ENCODE results near the gene CHST11. TPM values are rescaled to one million over a fixed set of nuclear protein-coding genes. Genes with fewer than 3 reads are reported as not detected.

CHST11 gene
- polyA plus RNA-seq, 1 donor (not counting 4 experiments of a cell fraction or from before 2014, with no cell fraction given), result 11.9 TPM

- H2AFZ ChIP-seq (ENCODE audit: control insufficient read depth, low read length), result no peak overlapping the region
- H3K27ac ChIP-seq (ENCODE audit: control insufficient read depth, insufficient read depth, low read length), result no peak overlapping the region
- no peak for DNase-seq (ENCODE audit: low read depth, low spot score)
- H3K36me3 ChIP-seq (ENCODE audit: control insufficient read depth in 2 of 2, extremely low read depth in 1 of 2, insufficient read depth in 2 of 2, low read length in 2 of 2), result no peaks in the 10 kb centered on the region
- FAIRE-seq, result no peak
- no peak for TF ChIP-seq EZH2 (IDR thresholded peaks at IDR 0.05; ENCODE audit: low read length)
- TF ChIP-seq CTCF (optimal IDR thresholded peaks at IDR 0.05 in 1 of 3, IDR thresholded peaks at IDR 0.05 in 1 of 3, conservative IDR thresholded peaks at IDR 0.05 in 1 of 3; ENCODE audit: extremely low read depth in 1 of 3, insufficient read depth in 2 of 3, low read length in 3 of 3), result no peak
- no peaks in the 10 kb centered on the region for H3K9me1 ChIP-seq (ENCODE audit: control insufficient read depth, extremely low read depth, insufficient read depth, low read length)
- H3K9ac ChIP-seq (ENCODE audit: control insufficient read depth, extremely low read depth, insufficient read depth, low read length), result no peak overlapping the region
- no peaks in the 10 kb centered on the region for H3K9me3 ChIP-seq (ENCODE audit: control insufficient read depth, low read depth, low read length)
- dilution Hi-C loops (cut with MboI; ENCODE audit: extremely low pct_ligation_motif_present, low sequenced_read_pairs), result no loop called here
- no peaks in the 10 kb centered on the region for H4K20me1 ChIP-seq (ENCODE audit: control insufficient read depth, extremely low read depth, insufficient read depth, low read length)
- H3K4me2 ChIP-seq (ENCODE audit: control insufficient read depth, extremely low read depth, insufficient read depth, low read depth, low read length), result no peak overlapping the region
- H3K4me3 ChIP-seq (ENCODE audit: control insufficient read depth in 2 of 3, extremely low read depth in 1 of 3, insufficient read depth in 2 of 3, low read depth in 1 of 3, low read length in 3 of 3), result no peak overlapping the region
- peaks cover 3% of the 10 kb centered on the region for H3K79me2 ChIP-seq (ENCODE audit: control insufficient read depth, insufficient read depth, low read length)
- H3K27me3 ChIP-seq (ENCODE audit: control insufficient read depth, extremely low read depth, insufficient read depth, low read length), result no peaks in the 10 kb centered on the region
- H3K4me1 ChIP-seq (ENCODE audit: control insufficient read depth, extremely low read depth, insufficient read depth, low read length), result peaks cover 6% of the 10 kb centered on the region
Measured at GRCh38 chr12:104575442-104576186, 118.9 kb downstream of the CHST11 start.

- Histone ChIP-seq H2AFZ (ENCODE audit: control insufficient read depth, low read length) (no peak overlapping the region), H3K4me3 (ENCODE audit: control insufficient read depth in 2 of 3, extremely low read depth in 1 of 3, insufficient read depth in 2 of 3, low read depth in 1 of 3, low read length in 3 of 3) (no peak overlapping the region), H3K36me3 (ENCODE audit: control insufficient read depth in 2 of 2, extremely low read depth in 1 of 2, insufficient read depth in 2 of 2, low read length in 2 of 2) (no peaks in the 10 kb centered on the region), H3K79me2 (ENCODE audit: control insufficient read depth, insufficient read depth, low read length) (peaks cover 3% of the 10 kb centered on the region), H3K9me3 (ENCODE audit: control insufficient read depth, low read depth, low read length) (no peaks in the 10 kb centered on the region), H3K9ac (ENCODE audit: control insufficient read depth, extremely low read depth, insufficient read depth, low read length) (no peak overlapping the region), H3K4me2 (ENCODE audit: control insufficient read depth, extremely low read depth, insufficient read depth, low read depth, low read length) (no peak overlapping the region), H3K27ac (ENCODE audit: control insufficient read depth, insufficient read depth, low read length) (no peak overlapping the region), H3K27me3 (ENCODE audit: control insufficient read depth, extremely low read depth, insufficient read depth, low read length) (no peaks in the 10 kb centered on the region), H3K4me1 (ENCODE audit: control insufficient read depth, extremely low read depth, insufficient read depth, low read length) (peaks cover 6% of the 10 kb centered on the region), H4K20me1 (ENCODE audit: control insufficient read depth, extremely low read depth, insufficient read depth, low read length) (no peaks in the 10 kb centered on the region), H3K9me1 (ENCODE audit: control insufficient read depth, extremely low read depth, insufficient read depth, low read length) (no peaks in the 10 kb centered on the region)
- dilution Hi-C loops (cut with MboI; ENCODE audit: extremely low pct_ligation_motif_present, low sequenced_read_pairs), result no loop called here
- FAIRE-seq (no peak), DNase-seq (ENCODE audit: low read depth, low spot score) (no peak)
- TF ChIP-seq CTCF (optimal IDR thresholded peaks at IDR 0.05 in 1 of 3, IDR thresholded peaks at IDR 0.05 in 1 of 3, conservative IDR thresholded peaks at IDR 0.05 in 1 of 3; ENCODE audit: extremely low read depth in 1 of 3, insufficient read depth in 2 of 3, low read length in 3 of 3) (no peak), EZH2 (IDR thresholded peaks at IDR 0.05; ENCODE audit: low read length) (no peak)
Measured at GRCh38 chr12:104576187-104576778, 119.5 kb downstream of the CHST11 start.
